Tibial nerve (tissue), 4 donors: ENCODE data around the gene HTRA2. TPM values are rescaled to one million over a fixed set of nuclear protein-coding genes. Genes with fewer than 3 reads are reported as not detected.
"Not testable (repeated sequence)": the region's sequence is repeated elsewhere in the genome, so short reads cannot be mapped to it uniquely, and the experiment has no call there.

Source experiments
- DNase-seq, 2 donors: peaks; one replicate each; pipeline ENCODE4 v3.0.0-alpha.2; 2019; ENCODE audit warnings: low spot score in 2 of 2
- H3K27ac ChIP-seq, 4 donors: fragments of 200-600 bp; sonication (generic) in 3 of 4; one replicate each; pipeline ENCODE4 v1.5.1; 2017 to 2019; ENCODE audit warnings: mild to moderate bottlenecking in 1 of 4
- H3K27me3 ChIP-seq, 2 donors: fragments of 200-600 bp; sonication (generic) in 1 of 2; one replicate each; pipeline versions ENCODE4 v1.5.1 to v1.6.0; 2017 to 2019
- H3K36me3 ChIP-seq, 3 donors: fragments of 200-600 bp; sonication (generic); one replicate each; pipeline ENCODE4 v1.5.1; 2018 to 2019
- H3K4me1 ChIP-seq, 4 donors: fragments of 200-600 bp; sonication (generic) in 3 of 4; one replicate each; pipeline ENCODE4 v1.5.1; 2017 to 2019
- H3K4me3 ChIP-seq, 4 donors: fragments of 200-600 bp; sonication (generic) in 3 of 4; one replicate each; pipeline ENCODE4 v1.5.1; 2017 to 2019; ENCODE audit warnings: mild to moderate bottlenecking in 1 of 4, moderate library complexity in 1 of 4
- H3K9me3 ChIP-seq, 4 donors: fragments of 200-600 bp; sonication (generic) in 3 of 4; one replicate each; pipeline ENCODE4 v1.5.1; 2017 to 2019
- CTCF ChIP-seq, 5 experiments: fragments of 200-600 bp in 3 of 5; fragments of 450-650 bp in 2 of 5; sonication (generic) in 3 of 5; IDR thresholded peaks; one replicate each; pipeline ENCODE4 v1.5.1; 2016 to 2019; ENCODE audit warnings: antibody characterized with exemption in 5 of 5, mild to moderate bottlenecking in 3 of 5, moderate library complexity in 2 of 5
- EP300 ChIP-seq, 2 donors: sonication (generic); formaldehyde crosslinking; IDR thresholded peaks; one replicate each; pipeline ENCODE4 v1.6.1; 2017; ENCODE audit warnings: antibody characterized with exemption in 2 of 2, mild to moderate bottlenecking in 1 of 2
- POLR2A ChIP-seq, 2 donors: fragments of 450-650 bp; IDR thresholded peaks; one replicate each; pipeline ENCODE4 v1.6.1; 2017; ENCODE audit warnings: antibody characterized with exemption in 2 of 2, mild to moderate bottlenecking in 2 of 2, moderate library complexity in 2 of 2
- WGBS, 2 donors: methylation state at CpG; one replicate each; pipeline ENCODE4 v1.1.5; 2018; 5-methylcytosine and 5-hydroxymethylcytosine counted together
- total RNA-seq, 4 donors: library from RNA; depleted of rRNA; stranded (reverse); fragments of >200 nt; gene quantifications; one replicate each; pipeline ENCODE4 v1.1.0, GENCODE V29; 2016

HTRA2 gene
- total RNA-seq, 4 donors from 2014 or later: 37.8 to 45.3 (median 42.5) TPM

GRCh38 chr2:74556831-74557370 is 27.2 kb downstream of the HTRA2 start:
- WGBS, 2 donors: 92 to 94% methylated on average over 6 of the region's 6 CpGs
- Histone ChIP-seq H3K27me3 (no peaks in the 10 kb centered on the region), H3K4me1 (peaks cover 0 to 34% (median 10%) of the 10 kb centered on the region in 4 donors), H3K9me3 (no peaks in the 10 kb centered on the region), H3K4me3 (no peak overlapping the region), H3K36me3 (peaks cover 0 to 15% (median 0%) of the 10 kb centered on the region in 3 donors), H3K27ac (no peak overlapping the region)
- no peak for TF ChIP-seq POLR2A (IDR thresholded peaks at IDR 0.05)
- TF ChIP-seq CTCF (IDR thresholded peaks at IDR 0.05): no peak
- TF ChIP-seq EP300 (IDR thresholded peaks at IDR 0.05): no peak
- DNase-seq: no peak

DNA sequence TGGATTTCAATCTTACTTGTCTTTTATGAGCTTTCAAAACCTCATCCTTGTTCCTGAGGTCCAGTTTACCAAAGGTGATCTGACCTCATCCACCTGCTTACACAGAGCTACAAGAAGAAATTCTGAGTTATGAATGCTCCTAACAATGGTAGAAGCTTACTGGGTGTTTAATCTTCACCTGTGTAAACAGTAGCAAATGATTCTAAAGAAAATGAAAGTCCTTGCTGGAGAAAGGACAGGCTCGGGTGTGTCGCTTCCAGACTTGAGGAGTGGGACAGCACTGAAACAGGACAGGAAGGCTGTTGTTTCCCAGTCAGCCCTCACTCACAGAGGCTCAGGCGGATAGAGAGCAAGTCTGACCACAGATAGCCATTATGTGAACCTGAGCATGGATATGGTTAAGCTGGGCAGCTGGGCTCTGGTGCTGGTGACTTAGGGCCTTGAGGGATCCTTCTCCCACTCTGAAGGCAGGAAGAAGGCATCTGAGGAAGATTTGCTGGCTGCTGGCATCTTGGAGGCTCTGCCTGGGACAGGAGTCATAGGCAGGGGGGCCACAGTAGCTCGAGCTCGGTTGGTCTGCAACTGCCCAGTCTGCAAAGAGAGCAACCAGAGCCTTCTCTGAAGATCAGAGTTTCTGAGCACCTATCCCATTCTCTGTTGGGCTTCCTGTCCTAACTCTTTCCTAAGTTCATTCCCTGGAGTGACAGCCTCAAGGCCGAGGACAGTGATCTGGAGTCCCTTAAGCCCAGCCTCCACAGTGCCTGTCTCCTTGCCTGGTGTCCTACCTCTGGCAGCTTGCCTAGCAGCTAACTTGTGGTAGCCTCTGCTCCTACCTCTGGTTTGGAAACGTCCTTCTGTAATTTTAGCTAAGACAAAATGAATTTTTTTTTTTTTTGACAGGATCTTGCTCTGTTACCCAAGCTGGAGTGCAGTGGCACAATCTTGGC is 28.8 kb downstream of the HTRA2 start:
- DNase-seq: no peak
- Histone ChIP-seq H3K4me3 (no peak overlapping the region), H3K4me1 (peaks cover 0 to 17% (median 3%) of the 10 kb centered on the region in 4 donors), H3K27me3 (no peaks in the 10 kb centered on the region), H3K27ac (no peak overlapping the region), H3K9me3 (no peaks in the 10 kb centered on the region), H3K36me3 (peaks cover 0 to 15% (median 0%) of the 10 kb centered on the region in 3 donors)
- TF ChIP-seq POLR2A (IDR thresholded peaks at IDR 0.05) (no peak), EP300 (IDR thresholded peaks at IDR 0.05) (no peak), CTCF (IDR thresholded peaks at IDR 0.05) (no peak)
- 63 to 65% methylated on average over 7 of the region's 7 CpGs for WGBS, 2 donors

- no peak overlapping the region for H3K4me3 ChIP-seq
- H3K36me3 ChIP-seq: peaks cover 0 to 15% (median 0%) of the 10 kb centered on the region in 3 donors
- peak overlapping the region in 2 of 4 donors; percentile 5 to 50 for H3K27ac ChIP-seq
- H3K27me3 ChIP-seq: no peaks in the 10 kb centered on the region
- peaks cover 0 to 10% (median 3%) of the 10 kb centered on the region in 4 donors for H3K4me1 ChIP-seq
- WGBS, 2 donors: 31 to 43% methylated on average over 5 of the region's 5 CpGs
- H3K9me3 ChIP-seq: no peaks in the 10 kb centered on the region
- TF ChIP-seq EP300 (IDR thresholded peaks at IDR 0.05) (no peak), CTCF (IDR thresholded peaks at IDR 0.05) (no peak), POLR2A (IDR thresholded peaks at IDR 0.05) (no peak)
- DNase-seq: no peak
Observed at GRCh38 chr2:74559912-74560311, 30.2 kb downstream of the HTRA2 start.

DNA sequence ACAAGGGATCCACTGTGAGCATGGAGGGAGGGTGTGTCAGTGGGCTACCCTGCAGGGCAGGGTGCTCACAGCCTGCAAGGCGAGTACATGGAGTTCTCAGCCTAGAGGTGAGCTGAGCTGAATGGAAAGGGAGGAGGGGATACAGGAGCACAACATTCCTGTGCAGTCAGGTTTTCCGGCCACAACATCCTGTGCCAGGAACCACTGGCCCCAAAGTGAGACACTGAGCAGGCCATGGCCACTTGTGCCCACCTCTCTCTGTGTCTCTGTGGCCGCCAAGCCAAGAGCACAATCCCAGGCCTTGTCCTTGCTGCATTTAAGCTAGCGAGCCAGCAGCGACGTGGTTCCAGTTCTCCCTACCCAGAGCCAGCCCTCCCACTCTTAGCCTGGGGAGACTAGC is 30.9 kb downstream of the HTRA2 start:
- peaks cover 0 to 4% (median 0%) of the 10 kb centered on the region in 4 donors for H3K4me1 ChIP-seq
- TF ChIP-seq CTCF (IDR thresholded peaks at IDR 0.05): no peak
- TF ChIP-seq POLR2A (IDR thresholded peaks at IDR 0.05): no peak
- TF ChIP-seq EP300 (IDR thresholded peaks at IDR 0.05): no peak
- H3K27ac ChIP-seq: peak overlapping the region in 2 of 4 donors; percentile 5 to 50
- H3K4me3 ChIP-seq: no peak overlapping the region
- no peaks in the 10 kb centered on the region for H3K9me3 ChIP-seq
- 32 to 35% methylated on average over 6 of the region's 6 CpGs for WGBS, 2 donors
- DNase-seq: no peak
- H3K27me3 ChIP-seq: no peaks in the 10 kb centered on the region
- peaks cover 0 to 15% (median 0%) of the 10 kb centered on the region in 3 donors for H3K36me3 ChIP-seq

- not testable (repeated sequence) for H3K27me3 ChIP-seq, H3K27ac ChIP-seq, H3K4me3 ChIP-seq, H3K4me1 ChIP-seq, H3K9me3 ChIP-seq, DNase-seq
- peaks cover 0 to 12% (median 0%) of the 10 kb centered on the region in 3 donors for H3K36me3 ChIP-seq
- 93 to 100% methylated on average over 1 of the region's 1 CpG for WGBS, 2 donors
Observed at GRCh38 chr2:74561022-74561421, 31.3 kb downstream of the HTRA2 start.
